SK-N-MC (cell line): ENCODE measurements around the gene SIRT7.

Experiments used
- EZH2 ChIP-seq: fragments of 200-600 bp; sonication (generic); IDR thresholded peaks from one replicate; pipeline ENCODE4 v1.6.1; 2017; ENCODE audit warnings: antibody characterized with exemption
- POLR2AphosphoS5 ChIP-seq: IDR thresholded peaks from 2 replicates; pipeline ENCODE4 v1.6.1; 2012; ENCODE audit warnings: mild to moderate bottlenecking, low read depth, low read length, borderline replicate concordance

DNA sequence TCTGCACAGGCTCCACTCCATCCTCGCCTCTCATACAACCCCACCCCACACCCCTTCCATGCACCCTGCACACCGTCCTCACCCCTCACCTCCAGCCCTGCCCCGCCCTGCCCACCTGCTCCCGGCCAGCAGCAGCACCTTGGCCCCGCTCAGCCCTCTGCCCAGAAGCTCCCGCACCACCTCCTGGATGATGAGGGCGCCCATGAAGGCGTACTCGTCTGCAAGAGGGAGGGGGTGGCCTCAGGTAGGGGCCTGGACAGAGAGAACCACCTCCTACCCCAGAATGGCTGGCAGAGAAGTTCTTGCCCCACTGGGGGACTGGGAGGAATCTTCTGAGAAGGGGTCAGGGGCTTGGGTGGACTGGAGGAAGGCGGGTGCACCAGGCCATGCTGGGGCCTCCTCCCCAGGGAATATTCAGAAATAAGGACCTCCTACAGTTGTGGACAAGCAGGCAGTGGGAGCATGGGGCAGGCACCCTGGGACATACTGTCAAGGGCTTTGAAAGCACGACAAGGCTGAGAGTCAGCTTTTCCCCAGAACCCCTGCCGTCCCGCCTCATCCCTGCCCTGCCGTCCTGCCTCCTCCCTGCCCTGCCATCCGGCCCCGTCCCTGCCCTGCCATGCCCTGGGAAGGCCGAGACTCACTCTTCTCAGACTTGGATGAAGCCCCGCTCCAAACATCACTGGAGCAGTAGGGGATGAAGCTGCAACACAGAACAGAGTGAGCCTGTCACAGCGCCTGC is 39.9 kb upstream of the SIRT7 start:
- no peak for TF ChIP-seq POLR2AphosphoS5
- no peak for TF ChIP-seq EZH2
